SK-N-SH (cell line): Measurements from ENCODE around the gene XPR1. TPM values are rescaled to one million over a fixed set of nuclear protein-coding genes. Genes with fewer than 3 reads are reported as not detected.

Experiments used
- CTCF ChIA-PET: fragments of 300-600, 350-600 bp; formaldehyde crosslinking; extraction: SDS; loops from one replicate; lab custom pipeline; 2021; lab: Yijun Ruan, JAX
- POLR2A ChIA-PET: fragments of 350-600 bp; sonication (Branson Sonifier 250); formaldehyde crosslinking; extraction: SDS; loops from one replicate; lab custom pipeline; 2020; ENCODE audit warnings: antibody characterized with exemption, inconsistent platforms; lab: Yijun Ruan, JAX
- DNase-seq: peaks from one replicate; pipeline ENCODE4 v3.0.0; 2012
- H2AFZ ChIP-seq: fragments of 200-600 bp; sonication (generic); 2 replicates; pipeline ENCODE4 v1.8.1; 2016; ENCODE audit warnings: antibody characterized with exemption, mild to moderate bottlenecking, low read depth
- H3F3A ChIP-seq: fragments of 200-600 bp; sonication (generic); replicated peaks from 2 replicates; pipeline ENCODE3; 2016; ENCODE audit warnings: antibody characterized with exemption, mild to moderate bottlenecking; ENCODE audit not compliant: insufficient read depth
- H3K27ac ChIP-seq, 2 experiments: fragments of 200-500 bp in 1 of 2; fragments of 200-600 bp in 1 of 2; sonication (Bioruptor generic) in 1 of 2; sonication (generic), shearing (Covaris generic) in 1 of 2; 2 replicates each; pipeline versions ENCODE4 v1.5.1 to v1.6.1; 2014 to 2016; ENCODE audit warnings: low read depth in 2 of 2, inconsistent platforms in 1 of 2, low read length in 1 of 2, mild to moderate bottlenecking in 1 of 2, mixed read lengths in 1 of 2
- H3K27me3 ChIP-seq: fragments of 200-600 bp; sonication (generic), shearing (Covaris generic); 2 replicates; pipeline ENCODE4 v1.6.1; 2016; ENCODE audit warnings: mixed run types; ENCODE audit not compliant: insufficient read depth
- H3K36me3 ChIP-seq, 2 experiments: fragments of 200-500 bp in 1 of 2; fragments of 200-600 bp in 1 of 2; sonication (Bioruptor generic) in 1 of 2; sonication (generic) in 1 of 2; replicated peaks in 1 of 2; 2 replicates each; pipeline versions ENCODE3 to v1.5.1; 2014 to 2016; ENCODE audit warnings: low read length in 1 of 2, mild to moderate bottlenecking in 1 of 2; ENCODE audit not compliant: insufficient read depth in 2 of 2, control insufficient read depth in 1 of 2
- H3K4me1 ChIP-seq, 2 experiments: fragments of 200-500 bp in 1 of 2; fragments of 200-600 bp in 1 of 2; sonication (Bioruptor generic) in 1 of 2; sonication (generic), shearing (Covaris generic) in 1 of 2; 2 replicates each; pipeline versions ENCODE4 v1.5.1 to v1.6.1; 2014 to 2016; ENCODE audit warnings: low read depth in 1 of 2, low read length in 1 of 2, mixed run types in 1 of 2; ENCODE audit not compliant: insufficient read depth in 2 of 2, control insufficient read depth in 1 of 2
- H3K4me2 ChIP-seq: fragments of 200-600 bp; sonication (generic), shearing (Covaris generic); 2 replicates; pipeline ENCODE4 v1.6.1; 2017; ENCODE audit warnings: mixed run types
- H3K4me3 ChIP-seq, 2 experiments: fragments of 200-500 bp in 1 of 2; fragments of 200-600 bp in 1 of 2; sonication (Bioruptor generic) in 1 of 2; sonication (generic), shearing (Covaris generic) in 1 of 2; 2 replicates each; pipeline versions ENCODE4 v1.5.1 to v1.8.1; 2014 to 2016; ENCODE audit warnings: low read depth in 2 of 2, inconsistent platforms in 1 of 2, low read length in 1 of 2, mild to moderate bottlenecking in 1 of 2, mixed read lengths in 1 of 2, moderate library complexity in 1 of 2
- H3K79me2 ChIP-seq: fragments of 200-600 bp; sonication (generic); 2 replicates; pipeline ENCODE4 v1.8.1; 2017; ENCODE audit warnings: mild to moderate bottlenecking; ENCODE audit not compliant: insufficient read depth
- H3K9ac ChIP-seq: fragments of 200-600 bp; sonication (generic); 2 replicates; pipeline ENCODE4 v1.6.1; 2017; ENCODE audit warnings: mixed run types
- H3K9me2 ChIP-seq: fragments of 200-600 bp; sonication (generic); 2 replicates; pipeline ENCODE4 v1.6.1; 2017; ENCODE audit warnings: mixed run types
- H3K9me3 ChIP-seq: fragments of 200-600 bp; sonication (generic); 2 replicates; pipeline ENCODE4 v1.6.1; 2017; ENCODE audit warnings: mixed run types, mild to moderate bottlenecking, moderate library complexity
- H4K20me1 ChIP-seq: fragments of 200-600 bp; sonication (generic); 2 replicates; pipeline ENCODE4 v1.6.1; 2017; ENCODE audit warnings: mild to moderate bottlenecking, mixed run types; ENCODE audit not compliant: insufficient read depth
- EP300 ChIP-seq, 2 experiments: IDR thresholded peaks; 2 replicates each; pipeline versions ENCODE4 v1.4.0 to v1.6.1; 2012; ENCODE audit warnings: borderline replicate concordance in 1 of 2, low read depth in 1 of 2, low read length in 1 of 2
- FOXM1 ChIP-seq: IDR thresholded peaks from 2 replicates; pipeline ENCODE4 v1.4.0; 2012; ENCODE audit warnings: low read depth, mild to moderate bottlenecking
- GATA2 ChIP-seq: sonication (generic); formaldehyde crosslinking; IDR thresholded peaks from 2 replicates; pipeline ENCODE4 v1.5.0; 2020; ENCODE audit warnings: mild to moderate bottlenecking, missing genetic modification reagents
- MEF2A ChIP-seq: IDR thresholded peaks from 2 replicates; pipeline ENCODE4 v1.4.0; 2012; ENCODE audit warnings: low read depth, borderline replicate concordance
- NFIC ChIP-seq: IDR thresholded peaks from 2 replicates; pipeline ENCODE4 v1.4.0; 2012; ENCODE audit warnings: borderline replicate concordance
- SMC3 ChIP-seq: IDR thresholded peaks from 2 replicates; pipeline ENCODE4 v1.6.1; 2012; ENCODE audit warnings: low read depth, low read length, improper control_type of control experiment
- TCF12 ChIP-seq: IDR thresholded peaks from 2 replicates; pipeline ENCODE4 v1.4.0; 2012
- YY1 ChIP-seq: IDR thresholded peaks from 2 replicates; pipeline ENCODE4 v1.4.0; 2012; ENCODE audit warnings: low read depth, mild to moderate bottlenecking
- WGBS: methylation state at CpG from one replicate; pipeline ENCODE4 v1.1.6; 2017; ENCODE audit warnings: low lambda C conversion rate; 5-methylcytosine and 5-hydroxymethylcytosine counted together
- polyA plus RNA-seq, 3 experiments: library from polyadenylated mRNA; depleted of rRNA; stranded (reverse); fragments of >200 nt; gene quantifications; 2 replicates each; pipeline ENCODE4 v1.2.3, GENCODE V29; 2012
- TF ChIP-seq, protein P1 (sequence below): IDR thresholded peaks from 2 replicates; pipeline ENCODE4; 2012
- TF ChIP-seq, protein P2 (sequence below): IDR thresholded peaks from 2 replicates; pipeline ENCODE4 v1.6.1; 2012; ENCODE audit warnings: mild to moderate bottlenecking, low read depth, low read length, moderate library complexity
- TF ChIP-seq, protein P3 (sequence below): IDR thresholded peaks from 2 replicates; pipeline ENCODE4 v1.4.0; 2012; ENCODE audit warnings: low read depth, borderline replicate concordance

XPR1 gene
- polyA plus RNA-seq, 1 of the 3 experiments (the other 2 are of a cell fraction) = 7.9 TPM

DNA sequence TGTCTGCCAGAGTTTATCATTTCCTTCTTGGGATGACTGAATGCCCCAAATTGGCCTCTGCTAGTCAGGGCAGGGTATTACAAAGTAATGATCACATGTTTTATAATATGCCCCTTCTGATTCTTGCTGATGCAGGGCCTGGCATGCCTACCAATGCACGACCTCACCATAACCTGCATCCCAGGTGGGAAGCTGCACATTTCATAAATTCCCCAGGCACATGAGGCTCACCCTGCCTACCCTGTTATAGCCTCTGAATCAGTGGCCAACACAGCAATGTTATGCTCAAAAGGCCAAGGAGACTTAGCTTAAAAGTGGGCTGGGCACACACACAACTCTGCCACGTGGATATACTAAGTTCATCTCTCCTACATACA is 28.0 kb upstream of the XPR1 start:
- H3K9me2 ChIP-seq = no peaks in the 10 kb centered on the region
- peaks cover 0 to 7% of the 10 kb centered on the region in 2 experiments; a peak in 2 of 4 replicates for H3K4me1 ChIP-seq
- CTCF ChIA-PET = interaction anchor here (1.2 kb wide), 1 partner anchor 71 kb away, joined by 3 read pairs; no protein-coding TSS in a partner anchor
- H4K20me1 ChIP-seq = no peaks in the 10 kb centered on the region
- no peak overlapping the region for H2AFZ ChIP-seq
- no peaks in the 10 kb centered on the region for H3K36me3 ChIP-seq
- H3K9me3 ChIP-seq = no peaks in the 10 kb centered on the region
- TF ChIP-seq, protein P1, sequence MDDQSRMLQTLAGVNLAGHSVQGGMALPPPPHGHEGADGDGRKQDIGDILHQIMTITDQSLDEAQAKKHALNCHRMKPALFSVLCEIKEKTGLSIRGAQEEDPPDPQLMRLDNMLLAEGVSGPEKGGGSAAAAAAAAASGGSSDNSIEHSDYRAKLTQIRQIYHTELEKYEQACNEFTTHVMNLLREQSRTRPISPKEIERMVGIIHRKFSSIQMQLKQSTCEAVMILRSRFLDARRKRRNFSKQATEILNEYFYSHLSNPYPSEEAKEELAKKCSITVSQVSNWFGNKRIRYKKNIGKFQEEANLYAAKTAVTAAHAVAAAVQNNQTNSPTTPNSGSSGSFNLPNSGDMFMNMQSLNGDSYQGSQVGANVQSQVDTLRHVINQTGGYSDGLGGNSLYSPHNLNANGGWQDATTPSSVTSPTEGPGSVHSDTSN = no peak
- no peak for TF ChIP-seq YY1
- TF ChIP-seq NFIC = no peak
- TF ChIP-seq MEF2A = no peak
- POLR2A ChIA-PET = no interaction called here
- WGBS = 53% methylated on average over 2 of the region's 2 CpGs
- no peak overlapping the region for H3K27ac ChIP-seq
- no peak overlapping the region for H3K4me3 ChIP-seq
- no peak overlapping the region for H3K9ac ChIP-seq
- no peak for DNase-seq
- no peaks in the 10 kb centered on the region for H3K79me2 ChIP-seq
- H3K27me3 ChIP-seq = no peaks in the 10 kb centered on the region
- H3F3A ChIP-seq = no peaks in the 10 kb centered on the region
- no peak overlapping the region for H3K4me2 ChIP-seq

DNA sequence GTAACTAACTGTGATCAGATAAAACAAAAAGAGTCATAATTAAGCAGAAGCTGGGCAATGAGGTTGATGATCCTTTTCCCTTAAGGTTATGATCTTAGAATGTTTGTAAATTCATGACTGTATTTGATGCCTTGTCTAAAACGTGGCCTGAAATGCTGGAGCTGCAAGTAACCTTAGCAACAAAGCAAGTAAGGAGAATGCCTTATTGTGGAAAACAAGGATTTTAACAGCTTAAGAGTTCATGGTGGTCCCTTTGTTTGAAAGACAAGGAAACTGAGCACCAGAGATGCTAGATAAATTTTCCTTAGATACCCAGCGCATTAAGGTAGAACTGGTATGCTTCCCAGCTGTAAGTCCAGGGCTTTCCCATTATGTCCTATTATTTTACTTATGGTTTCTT is 25.7 kb upstream of the XPR1 start:
- DNase-seq = no peak
- H3K36me3 ChIP-seq = no peaks in the 10 kb centered on the region
- WGBS = 50% methylated on average over 2 of the region's 2 CpGs
- H3K27me3 ChIP-seq = no peaks in the 10 kb centered on the region
- H3K27ac ChIP-seq = no peak overlapping the region
- no peaks in the 10 kb centered on the region for H4K20me1 ChIP-seq
- no peaks in the 10 kb centered on the region for H3K9me3 ChIP-seq
- H2AFZ ChIP-seq = no peak overlapping the region
- no peak overlapping the region for H3K4me2 ChIP-seq
- POLR2A ChIA-PET = no interaction called here
- CTCF ChIA-PET = interaction anchor here (0.9 to 1.0 kb wide), 3 partner anchors 10 to 537 kb away, joined by 3 read pairs; no protein-coding TSS in a partner anchor
- H3F3A ChIP-seq = no peaks in the 10 kb centered on the region
- H3K9me2 ChIP-seq = no peaks in the 10 kb centered on the region
- peaks cover 0 to 5% of the 10 kb centered on the region in 2 experiments; a peak in 1 of 4 replicates for H3K4me1 ChIP-seq
- H3K9ac ChIP-seq = no peak overlapping the region
- TF ChIP-seq EP300 (IDR thresholded peaks at IDR 0.05; ENCODE audit: borderline replicate concordance in 1 of 2, low read depth in 1 of 2, low read length in 1 of 2) (no peak), FOXM1 (no peak), TCF12 (no peak), GATA2 (no peak), SMC3 (no peak), NFIC (no peak)
- TF ChIP-seq, protein P2, sequence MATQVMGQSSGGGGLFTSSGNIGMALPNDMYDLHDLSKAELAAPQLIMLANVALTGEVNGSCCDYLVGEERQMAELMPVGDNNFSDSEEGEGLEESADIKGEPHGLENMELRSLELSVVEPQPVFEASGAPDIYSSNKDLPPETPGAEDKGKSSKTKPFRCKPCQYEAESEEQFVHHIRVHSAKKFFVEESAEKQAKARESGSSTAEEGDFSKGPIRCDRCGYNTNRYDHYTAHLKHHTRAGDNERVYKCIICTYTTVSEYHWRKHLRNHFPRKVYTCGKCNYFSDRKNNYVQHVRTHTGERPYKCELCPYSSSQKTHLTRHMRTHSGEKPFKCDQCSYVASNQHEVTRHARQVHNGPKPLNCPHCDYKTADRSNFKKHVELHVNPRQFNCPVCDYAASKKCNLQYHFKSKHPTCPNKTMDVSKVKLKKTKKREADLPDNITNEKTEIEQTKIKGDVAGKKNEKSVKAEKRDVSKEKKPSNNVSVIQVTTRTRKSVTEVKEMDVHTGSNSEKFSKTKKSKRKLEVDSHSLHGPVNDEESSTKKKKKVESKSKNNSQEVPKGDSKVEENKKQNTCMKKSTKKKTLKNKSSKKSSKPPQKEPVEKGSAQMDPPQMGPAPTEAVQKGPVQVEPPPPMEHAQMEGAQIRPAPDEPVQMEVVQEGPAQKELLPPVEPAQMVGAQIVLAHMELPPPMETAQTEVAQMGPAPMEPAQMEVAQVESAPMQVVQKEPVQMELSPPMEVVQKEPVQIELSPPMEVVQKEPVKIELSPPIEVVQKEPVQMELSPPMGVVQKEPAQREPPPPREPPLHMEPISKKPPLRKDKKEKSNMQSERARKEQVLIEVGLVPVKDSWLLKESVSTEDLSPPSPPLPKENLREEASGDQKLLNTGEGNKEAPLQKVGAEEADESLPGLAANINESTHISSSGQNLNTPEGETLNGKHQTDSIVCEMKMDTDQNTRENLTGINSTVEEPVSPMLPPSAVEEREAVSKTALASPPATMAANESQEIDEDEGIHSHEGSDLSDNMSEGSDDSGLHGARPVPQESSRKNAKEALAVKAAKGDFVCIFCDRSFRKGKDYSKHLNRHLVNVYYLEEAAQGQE = no peak
- TF ChIP-seq, protein P1 = no peak
- TF ChIP-seq, protein P3, sequence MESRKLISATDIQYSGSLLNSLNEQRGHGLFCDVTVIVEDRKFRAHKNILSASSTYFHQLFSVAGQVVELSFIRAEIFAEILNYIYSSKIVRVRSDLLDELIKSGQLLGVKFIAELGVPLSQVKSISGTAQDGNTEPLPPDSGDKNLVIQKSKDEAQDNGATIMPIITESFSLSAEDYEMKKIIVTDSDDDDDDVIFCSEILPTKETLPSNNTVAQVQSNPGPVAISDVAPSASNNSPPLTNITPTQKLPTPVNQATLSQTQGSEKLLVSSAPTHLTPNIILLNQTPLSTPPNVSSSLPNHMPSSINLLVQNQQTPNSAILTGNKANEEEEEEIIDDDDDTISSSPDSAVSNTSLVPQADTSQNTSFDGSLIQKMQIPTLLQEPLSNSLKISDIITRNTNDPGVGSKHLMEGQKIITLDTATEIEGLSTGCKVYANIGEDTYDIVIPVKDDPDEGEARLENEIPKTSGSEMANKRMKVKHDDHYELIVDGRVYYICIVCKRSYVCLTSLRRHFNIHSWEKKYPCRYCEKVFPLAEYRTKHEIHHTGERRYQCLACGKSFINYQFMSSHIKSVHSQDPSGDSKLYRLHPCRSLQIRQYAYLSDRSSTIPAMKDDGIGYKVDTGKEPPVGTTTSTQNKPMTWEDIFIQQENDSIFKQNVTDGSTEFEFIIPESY = no peak
- H3K79me2 ChIP-seq = no peaks in the 10 kb centered on the region
- no peak overlapping the region for H3K4me3 ChIP-seq
